ENCODE data around the gene HNMT.

HNMT gene

GRCh38 chr2:138018866-138019688 is 54.8 kb downstream of the HNMT start:
- H3K4me3 ChIP-seq (ENCODE audit: low read depth, low read length): no peak overlapping the region
- TF ChIP-seq, protein P1, sequence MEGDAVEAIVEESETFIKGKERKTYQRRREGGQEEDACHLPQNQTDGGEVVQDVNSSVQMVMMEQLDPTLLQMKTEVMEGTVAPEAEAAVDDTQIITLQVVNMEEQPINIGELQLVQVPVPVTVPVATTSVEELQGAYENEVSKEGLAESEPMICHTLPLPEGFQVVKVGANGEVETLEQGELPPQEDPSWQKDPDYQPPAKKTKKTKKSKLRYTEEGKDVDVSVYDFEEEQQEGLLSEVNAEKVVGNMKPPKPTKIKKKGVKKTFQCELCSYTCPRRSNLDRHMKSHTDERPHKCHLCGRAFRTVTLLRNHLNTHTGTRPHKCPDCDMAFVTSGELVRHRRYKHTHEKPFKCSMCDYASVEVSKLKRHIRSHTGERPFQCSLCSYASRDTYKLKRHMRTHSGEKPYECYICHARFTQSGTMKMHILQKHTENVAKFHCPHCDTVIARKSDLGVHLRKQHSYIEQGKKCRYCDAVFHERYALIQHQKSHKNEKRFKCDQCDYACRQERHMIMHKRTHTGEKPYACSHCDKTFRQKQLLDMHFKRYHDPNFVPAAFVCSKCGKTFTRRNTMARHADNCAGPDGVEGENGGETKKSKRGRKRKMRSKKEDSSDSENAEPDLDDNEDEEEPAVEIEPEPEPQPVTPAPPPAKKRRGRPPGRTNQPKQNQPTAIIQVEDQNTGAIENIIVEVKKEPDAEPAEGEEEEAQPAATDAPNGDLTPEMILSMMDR (IDR thresholded peaks at IDR 0.05; ENCODE audit: borderline replicate concordance, insufficient read depth, low read depth, low read length): no peak

DNA sequence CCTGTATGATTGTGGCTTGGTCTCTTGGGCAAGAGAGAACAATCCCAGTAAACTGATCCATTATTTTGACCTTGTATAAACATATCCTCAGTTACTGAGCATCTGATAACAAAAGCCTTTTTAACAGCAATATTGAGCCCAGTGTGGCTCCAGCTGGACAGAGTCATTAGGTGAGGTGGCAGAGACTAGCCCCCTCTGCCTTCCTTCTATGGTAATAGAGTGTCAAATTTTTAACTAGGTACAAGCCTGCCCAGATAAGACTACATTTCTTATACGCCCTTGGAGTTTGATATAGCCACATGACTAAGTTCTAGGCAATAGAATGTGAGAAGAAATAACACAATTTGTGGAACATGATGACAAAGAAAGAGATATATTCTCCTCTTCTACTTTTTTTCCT is 56.2 kb downstream of the HNMT start:
- H3K4me3 ChIP-seq (ENCODE audit: low read depth, low read length): no peak overlapping the region
- TF ChIP-seq, protein P1 (IDR thresholded peaks at IDR 0.05; ENCODE audit: borderline replicate concordance, insufficient read depth, low read depth, low read length): no peak

DNA sequence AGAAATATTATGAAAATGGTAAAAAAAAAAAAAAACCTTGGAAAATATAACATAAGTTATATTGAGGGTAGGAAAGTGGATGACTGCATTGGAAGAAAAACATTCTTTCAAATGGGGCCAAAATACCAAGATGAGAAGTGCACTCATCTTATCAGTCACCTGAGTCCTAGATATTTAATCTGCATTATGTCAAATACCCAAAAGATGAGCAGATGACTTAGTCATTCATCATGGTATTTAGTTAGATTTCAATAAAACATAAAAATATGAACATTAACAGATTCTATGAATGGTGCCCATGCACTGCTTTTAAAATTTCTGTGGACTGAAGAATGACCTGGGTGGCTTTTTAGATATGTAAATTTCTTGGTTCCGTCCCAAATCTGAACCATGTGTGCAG is 56.9 kb downstream of the HNMT start:
- H3K4me3 ChIP-seq (ENCODE audit: low read depth, low read length): no peak overlapping the region
- TF ChIP-seq, protein P1 (IDR thresholded peaks at IDR 0.05; ENCODE audit: borderline replicate concordance, insufficient read depth, low read depth, low read length): no peak

GRCh38 chr2:138023298-138023697 is 59.0 kb downstream of the HNMT start:
- no peak overlapping the region for H3K4me3 ChIP-seq (ENCODE audit: low read depth, low read length)
- TF ChIP-seq, protein P1 (IDR thresholded peaks at IDR 0.05; ENCODE audit: borderline replicate concordance, insufficient read depth, low read depth, low read length): no peak

DNA sequence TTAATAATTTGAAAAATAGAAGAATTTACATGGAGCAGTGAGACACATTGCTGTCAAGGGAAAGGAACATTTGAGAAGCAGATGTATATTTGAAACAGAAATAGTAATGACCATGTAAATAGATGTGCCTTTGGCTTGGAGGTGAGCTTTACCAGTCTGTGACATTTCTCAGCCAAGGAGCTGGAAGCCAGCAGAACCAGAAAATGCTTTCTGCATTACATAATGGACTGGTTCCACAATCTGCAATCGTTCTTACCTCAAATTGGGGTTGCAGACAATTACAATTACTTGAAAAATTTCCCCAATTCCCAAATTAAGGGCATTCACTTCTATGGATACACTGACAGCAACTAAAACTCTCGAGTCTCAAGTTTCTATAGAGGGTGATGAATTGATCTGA is 59.7 kb downstream of the HNMT start:
- no peak overlapping the region for H3K4me3 ChIP-seq (ENCODE audit: low read depth, low read length)
- TF ChIP-seq, protein P1 (IDR thresholded peaks at IDR 0.05; ENCODE audit: borderline replicate concordance, insufficient read depth, low read depth, low read length): no peak

GRCh38 chr2:138026111-138027020 is 62.1 kb downstream of the HNMT start:
- H3K4me3 ChIP-seq (ENCODE audit: low read depth, low read length): no peak overlapping the region
- TF ChIP-seq, protein P1 (IDR thresholded peaks at IDR 0.05; ENCODE audit: borderline replicate concordance, insufficient read depth, low read depth, low read length): no peak

All from GM12875 (cell line).